Thymus (tissue), 11 donors: Measurements from ENCODE around the gene CA12. TPM values are rescaled to one million over a fixed set of nuclear protein-coding genes. Genes with fewer than 3 reads are reported as not detected.
A peak's percentile ranks its signal among the peaks of the same experiment; 100 is the strongest.

ENCODE experiments used
- DNase-seq, 9 donors: peaks; one replicate each; pipeline ENCODE4 v3.0.0-alpha.2; 2013; ENCODE audit warnings: low spot score in 9 of 9, low read depth in 6 of 9, missing footprints in 1 of 9
- H3K27ac ChIP-seq, 2 donors: one replicate each; pipeline ENCODE4 v1.5.1; 2013; ENCODE audit warnings: control low read depth in 1 of 2, low read depth in 1 of 2, low read length in 1 of 2, mild to moderate bottlenecking in 1 of 2, moderate library complexity in 1 of 2
- H3K27me3 ChIP-seq, 2 donors: one replicate each; pipeline ENCODE4 v1.5.1; 2013; ENCODE audit warnings: low read length in 1 of 2; ENCODE audit not compliant: control insufficient read depth in 2 of 2, insufficient read depth in 1 of 2
- H3K36me3 ChIP-seq, 2 donors: one replicate each; pipeline ENCODE4 v1.5.1; 2013; ENCODE audit warnings: low read length in 1 of 2, mild to moderate bottlenecking in 1 of 2, moderate library complexity in 1 of 2; ENCODE audit not compliant: control insufficient read depth in 2 of 2, insufficient read depth in 2 of 2
- H3K4me1 ChIP-seq, 2 donors: one replicate each; pipeline ENCODE4 v1.5.1; 2013; ENCODE audit warnings: low read length in 2 of 2; ENCODE audit not compliant: control insufficient read depth in 2 of 2, insufficient read depth in 2 of 2
- H3K4me3 ChIP-seq, 2 donors: one replicate each; pipeline ENCODE4 v1.5.1; 2013; ENCODE audit warnings: low read length in 2 of 2, control low read depth in 1 of 2, mild to moderate bottlenecking in 1 of 2
- H3K9me3 ChIP-seq, 2 donors: one replicate each; pipeline ENCODE4 v1.5.1; 2013; ENCODE audit warnings: low read length in 1 of 2, mild to moderate bottlenecking in 1 of 2; ENCODE audit not compliant: control insufficient read depth in 2 of 2, insufficient read depth in 1 of 2
- WGBS: extraction: QIAGEN DNeasy Blood & Tissue Kit; methylation state at CpG from one replicate; pipeline ENCODE4 v1.1.7; 2013; 5-methylcytosine and 5-hydroxymethylcytosine counted together
- polyA plus RNA-seq: library from polyadenylated mRNA; stranded (reverse); fragments of 200-250 nt; gene quantifications from one replicate; pipeline ENCODE4 v1.2.3, GENCODE V29; 2013
- total RNA-seq: library from RNA; stranded (reverse); fragments of 120-200 nt; gene quantifications from one replicate; pipeline ENCODE4 v1.2.4, GENCODE V29; 2013
- donor health status: healthy.

CA12 gene
- total and polyA plus RNA-seq, 2 donors, result 0.09 to 0.16 TPM

DNA sequence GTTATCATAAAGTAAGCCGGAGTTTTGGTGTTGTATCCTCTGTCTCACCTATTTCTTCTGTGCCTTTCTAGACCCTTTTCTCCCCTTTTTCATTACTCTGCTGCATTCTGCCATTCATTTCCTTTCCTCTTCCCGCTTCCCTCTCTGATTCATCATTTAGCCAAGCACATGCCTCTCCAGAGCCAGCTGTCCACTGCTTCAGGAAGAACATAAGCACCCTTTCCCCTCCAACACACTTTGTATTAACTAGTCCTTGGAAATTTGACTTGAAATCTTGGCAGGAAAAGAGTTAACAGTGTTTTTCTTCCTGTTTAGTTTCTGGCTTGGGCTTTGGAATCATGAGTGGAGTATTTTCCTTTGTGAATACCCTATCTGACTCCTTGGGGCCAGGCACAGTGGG lies 94.5 kb downstream of the CA12 start:
- peaks cover 0 to 23% of the 10 kb centered on the region in 2 donors for H3K36me3 ChIP-seq
- no peaks in the 10 kb centered on the region for H3K9me3 ChIP-seq
- no peak for DNase-seq
- 93% methylated on average over 2 of the region's 2 CpGs for WGBS
- no peak overlapping the region for H3K4me3 ChIP-seq
- no peaks in the 10 kb centered on the region for H3K4me1 ChIP-seq
- no peaks in the 10 kb centered on the region for H3K27me3 ChIP-seq
- no peak overlapping the region for H3K27ac ChIP-seq

- Histone ChIP-seq H3K4me3 (no peak overlapping the region), H3K4me1 (no peaks in the 10 kb centered on the region), H3K36me3 (peaks cover 0 to 23% of the 10 kb centered on the region in 2 donors), H3K9me3 (no peaks in the 10 kb centered on the region), H3K27ac (no peak overlapping the region), H3K27me3 (no peaks in the 10 kb centered on the region)
- DNase-seq, result no peak
- WGBS, result 98% methylated on average over 6 of the region's 6 CpGs
These were observed 97.3 kb downstream of the CA12 start for GRCh38 chr15:63284335-63284734.

- Histone ChIP-seq H3K36me3 (peaks cover 0 to 20% of the 10 kb centered on the region in 2 donors), H3K4me1 (peaks cover 3% of the 10 kb centered on the region in 2 donors), H3K27ac (no peak overlapping the region), H3K27me3 (no peaks in the 10 kb centered on the region), H3K9me3 (no peaks in the 10 kb centered on the region), H3K4me3 (no peak overlapping the region)
- no peak for DNase-seq
- 96% methylated on average over 9 of the region's 9 CpGs for WGBS
These were observed 98.5 kb downstream of the CA12 start for GRCh38 chr15:63283126-63283525.

DNA sequence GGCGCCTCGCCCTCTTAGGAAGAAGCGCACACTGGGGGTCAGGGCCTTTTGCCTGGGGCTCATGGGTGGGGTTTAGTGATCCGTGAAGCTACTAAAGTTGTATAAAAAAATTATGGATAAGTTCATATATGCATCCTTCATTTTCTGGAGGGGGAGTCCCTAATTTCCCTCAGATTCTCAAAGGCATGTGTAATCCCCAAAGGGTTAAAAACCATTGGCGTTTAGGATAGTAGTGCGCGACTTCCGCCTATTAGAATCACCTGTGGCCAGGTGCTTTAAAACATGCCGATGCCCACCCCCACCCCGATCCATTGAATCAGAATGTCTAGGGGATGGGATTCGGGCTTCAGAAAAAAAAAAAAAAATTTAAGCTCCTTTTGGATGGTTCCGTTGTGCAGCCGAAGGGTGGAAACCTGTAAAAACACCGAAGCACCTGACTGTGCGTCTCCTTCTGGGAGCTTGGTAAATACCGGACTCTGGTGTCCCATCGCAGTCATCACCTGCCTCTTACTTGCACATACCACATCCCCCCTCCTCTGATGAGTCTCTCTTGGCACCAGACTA lies 103.7 kb downstream of the CA12 start:
- H3K4me1 ChIP-seq, result peaks cover 6 to 16% of the 10 kb centered on the region in 2 donors
- peak overlapping the region; percentile 69 to 84 for H3K27ac ChIP-seq
- H3K27me3 ChIP-seq, result no peaks in the 10 kb centered on the region
- no peaks in the 10 kb centered on the region for H3K36me3 ChIP-seq
- no peaks in the 10 kb centered on the region for H3K9me3 ChIP-seq
- 16% methylated on average over 17 of the region's 17 CpGs for WGBS
- H3K4me3 ChIP-seq, result peak overlapping the region; percentile 84 to 96
- no peak for DNase-seq

DNA sequence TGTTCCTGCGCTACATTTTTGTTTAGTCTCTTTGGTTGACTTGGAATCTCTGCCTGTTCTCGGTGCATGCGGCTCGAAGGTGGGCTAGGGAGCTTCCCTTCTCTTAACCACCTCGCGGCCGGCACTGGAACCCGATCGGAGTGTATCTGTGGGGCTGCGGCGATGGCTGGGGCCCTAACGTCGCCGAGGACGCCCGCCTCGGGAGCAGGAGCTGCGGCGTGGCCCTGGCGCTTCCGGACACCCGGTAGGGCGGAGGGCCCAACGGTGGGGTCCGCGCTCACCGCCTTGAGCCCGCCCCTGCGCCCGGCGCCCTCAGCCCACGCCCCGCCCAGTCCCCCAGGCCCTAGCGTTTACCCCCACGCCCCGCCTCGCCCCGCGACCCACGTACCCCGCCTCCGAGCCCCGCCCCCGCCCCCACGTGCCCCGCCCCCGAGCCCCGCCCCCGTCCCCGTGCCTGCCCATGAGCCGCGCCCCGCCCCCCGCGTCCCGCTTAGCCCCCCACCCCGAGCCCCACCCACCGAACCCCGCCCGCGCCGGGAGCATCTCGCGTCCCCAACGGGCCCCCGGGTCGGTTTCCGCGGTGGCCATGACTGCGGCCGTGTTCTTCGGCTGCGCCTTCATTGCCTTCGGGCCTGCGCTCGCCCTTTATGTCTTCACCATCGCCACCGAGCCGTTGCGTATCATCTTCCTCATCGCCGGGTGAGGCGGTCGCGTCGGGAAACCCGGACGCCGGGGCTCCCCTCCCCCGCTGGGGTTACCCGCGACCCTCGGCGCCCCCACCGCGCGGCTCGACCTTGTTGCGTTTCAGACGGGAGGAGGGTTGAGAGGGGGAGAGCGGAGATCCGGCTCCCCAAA lies 104.4 kb downstream of the CA12 start, which contains the start of gene APH1B:
Gene APH1B (plus strand): TSS at position 568 of the 855 bp plus-strand sequence. CDS start 19 bp downstream, at position 587.
- peak within 1 kb of the TSS; percentile 72 to 84 for H3K27ac ChIP-seq
- peak in 7 of 9 donors; percentile 63 to 89 (median 76) for DNase-seq
- H3K36me3 ChIP-seq, result no peaks in the 10 kb centered on the region
- no peaks in the 10 kb centered on the region for H3K9me3 ChIP-seq
- no peaks in the 10 kb centered on the region for H3K27me3 ChIP-seq
- peaks cover 6 to 16% of the 10 kb centered on the region in 2 donors for H3K4me1 ChIP-seq
- WGBS, result 1% methylated on average over 102 of the region's 102 CpGs
- peak within 1 kb of the TSS; percentile 84 to 96 for H3K4me3 ChIP-seq

- H3K9me3 ChIP-seq, result no peaks in the 10 kb centered on the region
- H3K4me3 ChIP-seq, result peak overlapping the region; percentile 83 to 96
- no peaks in the 10 kb centered on the region for H3K36me3 ChIP-seq
- peak overlapping the region in 1 of 2 donors; percentile 72 for H3K27ac ChIP-seq
- H3K27me3 ChIP-seq, result no peaks in the 10 kb centered on the region
- peaks cover 6 to 16% of the 10 kb centered on the region in 2 donors for H3K4me1 ChIP-seq
- WGBS, result 25% methylated on average over 11 of the region's 11 CpGs
- DNase-seq, result peak in 1 of 9 donors; percentile 19
These were observed 105.2 kb downstream of the CA12 start for GRCh38 chr15:63276342-63277037.

GRCh38 chr15:63274427-63274826 lies 107.2 kb downstream of the CA12 start:
- no peak overlapping the region for H3K27ac ChIP-seq
- H3K27me3 ChIP-seq, result no peaks in the 10 kb centered on the region
- peak in 1 of 9 donors; percentile 31 for DNase-seq
- WGBS, result 87% methylated on average over 3 of the region's 3 CpGs
- H3K4me1 ChIP-seq, result peaks cover 6 to 16% of the 10 kb centered on the region in 2 donors
- peaks cover 0 to 4% of the 10 kb centered on the region in 2 donors for H3K36me3 ChIP-seq
- H3K9me3 ChIP-seq, result no peaks in the 10 kb centered on the region
- no peak overlapping the region for H3K4me3 ChIP-seq
